Panc1 (cell line): ENCODE results near the gene MATCAP1. TPM values are rescaled to one million over a fixed set of nuclear protein-coding genes. Genes with fewer than 3 reads are reported as not detected.

Experiments used
- ATAC-seq: fragments of 200-7000 bp; cut with Tn5 transposase; 2 replicates; pipeline ENCODE4 v1.9.1; 2020; ENCODE audit warnings: mild to moderate bottlenecking, moderate library complexity
- BruUV-seq: library from RNA; stranded (reverse); fragments of 400-500 nt; replicated peaks from 2 replicates; lab custom pipeline; 2021; lab: Mats Ljungman, UMichigan
- CTCF ChIA-PET: fragments of 300-600 bp; sonication (Branson Sonifier 250); formaldehyde crosslinking; loops from one replicate; lab custom pipeline; 2022; ENCODE audit warnings: antibody characterized with exemption; lab: Charles Lee
- POLR2A ChIA-PET: fragments of 300-600 bp; sonication (Branson Sonifier 250); formaldehyde crosslinking; loops from one replicate; lab custom pipeline; 2022; ENCODE audit warnings: antibody characterized with exemption; lab: Charles Lee
- DNase-seq: peaks from one replicate; pipeline ENCODE4 v3.0.0-alpha.2; 2010; ENCODE audit warnings: low read depth, low spot score
- H3K27ac ChIP-seq: 2 replicates; pipeline ENCODE4 v1.5.1; 2011; ENCODE audit warnings: mild to moderate bottlenecking, low read length, inconsistent platforms
- H3K27me3 ChIP-seq: fragments of 200-500 bp; sonication (Bioruptor generic); 2 replicates; pipeline ENCODE4 v1.6.0; 2014; ENCODE audit warnings: low read length, inconsistent platforms; ENCODE audit not compliant: control insufficient read depth, insufficient read depth
- H3K36me3 ChIP-seq: fragments of 200-500 bp; sonication (Bioruptor generic); 2 replicates; pipeline ENCODE4 v1.5.1; 2014; ENCODE audit warnings: inconsistent platforms, mild to moderate bottlenecking, low read length, moderate library complexity; ENCODE audit not compliant: control insufficient read depth, insufficient read depth
- H3K4me1 ChIP-seq: 2 replicates; pipeline ENCODE4 v1.5.1; 2011; ENCODE audit warnings: inconsistent platforms, mild to moderate bottlenecking, low read length, moderate library complexity; ENCODE audit not compliant: control insufficient read depth, insufficient read depth
- H3K4me3 ChIP-seq, 2 experiments: 2 replicates each; pipeline ENCODE4 v1.5.1; 2011 to 2012; ENCODE audit warnings: low read depth in 2 of 2, low read length in 2 of 2, mild to moderate bottlenecking in 2 of 2, inconsistent platforms in 1 of 2, moderate library complexity in 1 of 2
- H3K9me3 ChIP-seq: fragments of 200-500 bp; sonication (Bioruptor generic); 2 replicates; pipeline ENCODE4 v1.5.1; 2014; ENCODE audit warnings: low read depth, mild to moderate bottlenecking, inconsistent platforms, low read length, moderate library complexity; ENCODE audit not compliant: control insufficient read depth, insufficient read depth
- CTCF ChIP-seq: fragments of 450-650 bp; IDR thresholded peaks from 2 replicates; pipeline ENCODE4 v1.5.1; 2017; ENCODE audit warnings: mild to moderate bottlenecking
- POLR2AphosphoS5 ChIP-seq: IDR thresholded peaks from 2 replicates; pipeline ENCODE4 v1.6.1; 2012; ENCODE audit warnings: mild to moderate bottlenecking, low read depth, low read length, moderate library complexity
- REST ChIP-seq, 2 experiments: IDR thresholded peaks; 2 replicates each; pipeline ENCODE4 v1.6.1; 2011 to 2012; ENCODE audit warnings: low read depth in 2 of 2, control low read depth in 1 of 2, low read length in 1 of 2, mild to moderate bottlenecking in 1 of 2, moderate library complexity in 1 of 2; ENCODE audit not compliant: insufficient read depth in 1 of 2
- SIN3A ChIP-seq: IDR thresholded peaks from 2 replicates; pipeline ENCODE4 v1.6.1; 2012; ENCODE audit warnings: low read depth, mild to moderate bottlenecking, low read length, moderate library complexity, borderline replicate concordance; ENCODE audit not compliant: insufficient read depth
- TCF7L2 ChIP-seq: IDR thresholded peaks from 2 replicates; pipeline ENCODE4 v1.6.1; 2011; ENCODE audit warnings: mild to moderate bottlenecking, low read depth, low read length, inconsistent platforms
- in situ Hi-C: cut with HindIII; loops from 2 replicates; pipeline ENCODE4 v1.10.0; 2016; ENCODE audit warnings: low sequenced_read_pairs, low pct_unique_long_range_greater_than_20kb
- intact Hi-C: fragments of 100-400 bp; cut with micrococcal nuclease; formaldehyde crosslinking; loops from one replicate; pipeline ENCODE4 v1.10.0; 2022; ENCODE audit not compliant: unreplicated experiment
- total RNA-seq: library from RNA; stranded (reverse); gene quantifications from one replicate; pipeline ENCODE4 v1.2.1, GENCODE V29; 2021; ENCODE audit not compliant: unreplicated experiment

Gene MATCAP1
- total RNA-seq, 1 experiment from 2014 or later: 13.9 TPM

GRCh38 chr16:67206838-67207248 is 23.1 kb upstream of the MATCAP1 start:
- in situ Hi-C loops (no loop called here), intact Hi-C loops (no loop called here)
- Histone ChIP-seq H3K9me3 (no peaks in the 10 kb centered on the region), H3K4me1 (peaks cover 18% of the 10 kb centered on the region), H3K27me3 (no peaks in the 10 kb centered on the region), H3K27ac (no peak overlapping the region), H3K4me3 (no peak overlapping the region), H3K36me3 (no peaks in the 10 kb centered on the region)
- DNase-seq (no peak), ATAC-seq (peak; percentile 38)
- CTCF ChIA-PET: interaction anchor here (0.6 kb wide), 1 partner anchor 331 kb away, joined by 13 read pairs; no protein-coding TSS in a partner anchor
- TF ChIP-seq REST (IDR thresholded peaks at IDR 0.05; ENCODE audit: insufficient read depth in 1 of 2, low read depth in 2 of 2, low read length in 1 of 2) (no peak), TCF7L2 (no peak), SIN3A (no peak), POLR2AphosphoS5 (no peak), CTCF (no peak)
- POLR2A ChIA-PET: no interaction called here
- no TSS peak for BruUV-seq

GRCh38 chr16:67206129-67206837 is 22.5 kb upstream of the MATCAP1 start:
- no peak for TF ChIP-seq POLR2AphosphoS5
- TF ChIP-seq TCF7L2: no peak
- TF ChIP-seq REST (IDR thresholded peaks at IDR 0.05; ENCODE audit: insufficient read depth in 1 of 2, low read depth in 2 of 2, low read length in 1 of 2): no peak
- TF ChIP-seq CTCF: no peak
- TF ChIP-seq SIN3A: no peak
- in situ Hi-C loops (no loop called here), intact Hi-C loops (no loop called here)
- Histone ChIP-seq H3K27ac (no peak overlapping the region), H3K9me3 (no peaks in the 10 kb centered on the region), H3K36me3 (no peaks in the 10 kb centered on the region), H3K4me1 (peaks cover 18% of the 10 kb centered on the region), H3K27me3 (no peaks in the 10 kb centered on the region), H3K4me3 (no peak overlapping the region)
- CTCF ChIA-PET: interaction anchor here (0.6 kb wide), 1 partner anchor 331 kb away, joined by 13 read pairs; no protein-coding TSS in a partner anchor
- no TSS peak for BruUV-seq
- ATAC-seq (no peak), DNase-seq (no peak)
- POLR2A ChIA-PET: no interaction called here
